CD8-positive, alpha-beta memory T cell (primary cell): ENCODE data around the gene RNU6-1. TPM values are rescaled to one million over a fixed set of nuclear protein-coding genes. Genes with fewer than 3 reads are reported as not detected.
A peak's percentile ranks its signal among the peaks of the same experiment; 100 is the strongest.

Source experiments
- CTCF ChIA-PET: fragments of 350-600 bp; sonication (Branson Sonifier 250); formaldehyde crosslinking; loops from one replicate; lab custom pipeline; 2021; ENCODE audit warnings: antibody characterized with exemption; lab: Charles Lee
- POLR2A ChIA-PET: fragments of 350-600 bp; sonication (Branson Sonifier 250); formaldehyde crosslinking; loops from one replicate; lab custom pipeline; 2021; ENCODE audit warnings: antibody characterized with exemption; lab: Charles Lee
- DNase-seq, 5 donors: peaks; one replicate each; pipeline versions ENCODE4 v3.0.0 to v3.0.0-alpha.2; 2020 to 2022; ENCODE audit warnings: mixed read lengths in 1 of 5
- H3K27ac ChIP-seq: one replicate; pipeline ENCODE4 v1.7.0; 2013; ENCODE audit warnings: low read depth, mild to moderate bottlenecking, low read length, moderate library complexity
- H3K27me3 ChIP-seq: 2 replicates; pipeline ENCODE4 v1.7.0; 2013; ENCODE audit warnings: low read length, mild to moderate bottlenecking; ENCODE audit not compliant: insufficient read depth, poor library complexity, severe bottlenecking
- H3K36me3 ChIP-seq: 2 replicates; pipeline ENCODE4 v1.7.0; 2013; ENCODE audit warnings: mild to moderate bottlenecking, low read length, moderate library complexity; ENCODE audit not compliant: insufficient read depth
- H3K4me1 ChIP-seq: 2 replicates; pipeline ENCODE4 v1.7.0; 2013; ENCODE audit warnings: mild to moderate bottlenecking, low read length, moderate library complexity; ENCODE audit not compliant: insufficient read depth
- H3K4me3 ChIP-seq: 2 replicates; pipeline ENCODE4 v1.7.0; 2013; ENCODE audit warnings: mild to moderate bottlenecking, low read length
- H3K9me3 ChIP-seq: 2 replicates; pipeline ENCODE4 v1.7.0; 2013; ENCODE audit warnings: mild to moderate bottlenecking, low read length
- H3K27ac Mint-ChIP-seq, 8 donors: one replicate each; pipeline ENCODE4 v1.8.0; 2020 to 2021; ENCODE audit warnings: mixed read lengths in 8 of 8, mild to moderate bottlenecking in 6 of 8, inconsistent platforms in 3 of 8, moderate library complexity in 3 of 8
- H3K27me3 Mint-ChIP-seq, 2 donors: one replicate each; pipeline ENCODE4 v1.8.0; 2020 to 2021; ENCODE audit warnings: mixed read lengths in 2 of 2, mild to moderate bottlenecking in 1 of 2, moderate library complexity in 1 of 2
- H3K36me3 Mint-ChIP-seq, 3 donors: one replicate each; pipeline ENCODE4 v1.8.0; 2020 to 2021; ENCODE audit warnings: mixed read lengths in 3 of 3, inconsistent platforms in 1 of 3, mild to moderate bottlenecking in 1 of 3
- H3K4me1 Mint-ChIP-seq, 3 donors: one replicate each; pipeline ENCODE4 v1.8.0; 2020 to 2021; ENCODE audit warnings: mixed read lengths in 3 of 3, inconsistent platforms in 1 of 3, mild to moderate bottlenecking in 1 of 3
- H3K4me3 Mint-ChIP-seq, 7 donors: one replicate each; pipeline ENCODE4 v1.8.0; 2020 to 2021; ENCODE audit warnings: mixed read lengths in 7 of 7, mild to moderate bottlenecking in 6 of 7, moderate library complexity in 4 of 7, inconsistent platforms in 2 of 7
- H3K9me3 Mint-ChIP-seq, 5 donors: one replicate each; pipeline ENCODE4 v1.8.0; 2020 to 2022; ENCODE audit warnings: mixed read lengths in 5 of 5, mild to moderate bottlenecking in 3 of 5, moderate library complexity in 2 of 5, inconsistent platforms in 1 of 5
- polyA plus RNA-seq: library from polyadenylated mRNA; unstranded; fragments of 300-500 nt; fragmentation: Illumina TruSeq; gene quantifications from one replicate; pipeline ENCODE4 v1.2.3, GENCODE V29; 2021
- total RNA-seq, 2 experiments: library from RNA; stranded (reverse); gene quantifications; one replicate each; pipeline ENCODE4 v1.2.3, GENCODE V29; 2021

RNU6-1 gene
- total and polyA plus RNA-seq, 3 experiments from 2014 or later, result not detected

- Mint-ChIP-seq H3K36me3 (peaks cover 0 to 10% (median 0%) of the 10 kb centered on the region in 3 donors), H3K27ac (peak overlapping the region in 1 of 8 donors; percentile 38), H3K4me3 (no peak overlapping the region), H3K4me1 (peaks cover 19 to 29% (median 22%) of the 10 kb centered on the region in 3 donors), H3K9me3 (peaks cover 0 to 4% (median 3%) of the 10 kb centered on the region in 5 donors), H3K27me3 (peaks cover 0 to 10% of the 10 kb centered on the region in 2 donors)
- H3K4me1 ChIP-seq, result peaks cover 17% of the 10 kb centered on the region
- no peak overlapping the region for H3K4me3 ChIP-seq
- no peak for DNase-seq
- H3K9me3 ChIP-seq, result no peaks in the 10 kb centered on the region
- ChIA-PET POLR2A (no interaction called here), CTCF (no interaction called here)
- no peaks in the 10 kb centered on the region for H3K27me3 ChIP-seq
- H3K36me3 ChIP-seq, result no peaks in the 10 kb centered on the region
- no peak overlapping the region for H3K27ac ChIP-seq
Observed at GRCh38 chr15:67843092-67843501, 3.3 kb upstream of the RNU6-1 start.

GRCh38 chr15:67841513-67841762 lies 1.6 kb upstream of the RNU6-1 start:
- H3K9me3 Mint-ChIP-seq, result peaks cover 0 to 4% (median 3%) of the 10 kb centered on the region in 5 donors

GRCh38 chr15:67840749-67841512 lies 1.1 kb upstream of the RNU6-1 start:
- peaks cover 0 to 10% (median 0%) of the 10 kb centered on the region in 3 donors for H3K36me3 Mint-ChIP-seq
- Histone ChIP-seq H3K4me1 (peaks cover 21% of the 10 kb centered on the region), H3K27ac (peak overlapping the region; percentile 94), H3K9me3 (no peaks in the 10 kb centered on the region), H3K36me3 (no peaks in the 10 kb centered on the region), H3K4me3 (peak overlapping the region; percentile 81), H3K27me3 (peaks cover 3% of the 10 kb centered on the region)
- H3K9me3 Mint-ChIP-seq, result peaks cover 0 to 4% (median 3%) of the 10 kb centered on the region in 5 donors
- peaks cover 2 to 12% of the 10 kb centered on the region in 2 donors for H3K27me3 Mint-ChIP-seq
- CTCF ChIA-PET, result interaction anchor here (0.7 to 1.5 kb wide), 3 partner anchors 22 to 394 kb away, joined by 3 to 5 read pairs (median 3); no protein-coding TSS in a partner anchor
- H3K4me3 Mint-ChIP-seq, result peak overlapping the region; percentile 89 to 97 (median 93)
- peaks cover 26 to 38% (median 29%) of the 10 kb centered on the region in 3 donors for H3K4me1 Mint-ChIP-seq
- peak overlapping the region; percentile 96 to 98 (median 97) for H3K27ac Mint-ChIP-seq
- POLR2A ChIA-PET, result interaction anchor here (1.0 to 1.4 kb wide), 5 partner anchors 12 to 319 kb away, joined by 3 to 4 read pairs (median 3); partner anchors contain the start of gene MAP2K5
- no peak for DNase-seq

More at GRCh38 chr15:67841513-67841762, 1.6 kb upstream of the RNU6-1 start:
- Histone ChIP-seq H3K4me1 (peaks cover 17% of the 10 kb centered on the region), H3K4me3 (peak overlapping the region; percentile 81), H3K36me3 (no peaks in the 10 kb centered on the region), H3K27ac (no peak overlapping the region), H3K27me3 (no peaks in the 10 kb centered on the region), H3K9me3 (no peaks in the 10 kb centered on the region)
- Mint-ChIP-seq H3K4me1 (peaks cover 21 to 33% (median 24%) of the 10 kb centered on the region in 3 donors), H3K27me3 (peaks cover 0 to 10% of the 10 kb centered on the region in 2 donors), H3K4me3 (peak overlapping the region; percentile 89 to 97 (median 93)), H3K36me3 (peaks cover 0 to 10% (median 0%) of the 10 kb centered on the region in 3 donors), H3K27ac (peak overlapping the region in 6 of 8 donors; percentile 93 to 98 (median 96))
- no peak for DNase-seq
- CTCF ChIA-PET, result interaction anchor here (0.7 to 1.5 kb wide), 3 partner anchors 22 to 395 kb away, joined by 3 to 5 read pairs (median 3); no protein-coding TSS in a partner anchor
- POLR2A ChIA-PET, result interaction anchor here (1.0 to 1.4 kb wide), 4 partner anchors 14 to 320 kb away, joined by 3 to 4 read pairs (median 3); partner anchors contain the start of gene MAP2K5

GRCh38 chr15:67839499-67839928 lies 331 bp downstream of the RNU6-1 start:
- Histone ChIP-seq H3K4me1 (peaks cover 29% of the 10 kb centered on the region), H3K9me3 (no peaks in the 10 kb centered on the region), H3K27me3 (peaks cover 17% of the 10 kb centered on the region), H3K36me3 (no peaks in the 10 kb centered on the region), H3K4me3 (peak overlapping the region; percentile 81), H3K27ac (peak overlapping the region; percentile 94)
- peak overlapping the region; percentile 89 to 97 (median 93) for H3K4me3 Mint-ChIP-seq
- peaks cover 35 to 51% (median 40%) of the 10 kb centered on the region in 3 donors for H3K4me1 Mint-ChIP-seq
- peak overlapping the region; percentile 96 to 98 (median 97) for H3K27ac Mint-ChIP-seq
- peaks cover 0 to 10% (median 0%) of the 10 kb centered on the region in 3 donors for H3K36me3 Mint-ChIP-seq
- POLR2A ChIA-PET, result no interaction called here
- peaks cover 0 to 4% (median 3%) of the 10 kb centered on the region in 5 donors for H3K9me3 Mint-ChIP-seq
- peak in 1 of 5 donors; percentile 10 for DNase-seq
- H3K27me3 Mint-ChIP-seq, result peaks cover 13 to 24% of the 10 kb centered on the region in 2 donors
- CTCF ChIA-PET, result interaction anchor here (0.6 kb wide), 1 partner anchor 893 kb away, joined by 3 read pairs; no protein-coding TSS in a partner anchor

GRCh38 chr15:67838789-67839332 lies 984 bp downstream of the RNU6-1 start:
- H3K27me3 ChIP-seq, result peaks cover 21% of the 10 kb centered on the region
- H3K4me3 ChIP-seq, result peak overlapping the region; percentile 81
- H3K36me3 Mint-ChIP-seq, result peaks cover 0 to 10% (median 0%) of the 10 kb centered on the region in 3 donors
- peak overlapping the region; percentile 33 to 98 (median 96) for H3K27ac Mint-ChIP-seq
- peaks cover 19 to 29% of the 10 kb centered on the region in 2 donors for H3K27me3 Mint-ChIP-seq
- no peak for DNase-seq
- ChIA-PET POLR2A (no interaction called here), CTCF (interaction anchor here (4.6 kb wide), 1 partner anchor 380 kb away, joined by 55 read pairs; no protein-coding TSS in a partner anchor)
- H3K4me3 Mint-ChIP-seq, result peak overlapping the region; percentile 23 to 95 (median 63)
- peaks cover 33% of the 10 kb centered on the region for H3K4me1 ChIP-seq
- peak overlapping the region; percentile 94 for H3K27ac ChIP-seq
- no peaks in the 10 kb centered on the region for H3K36me3 ChIP-seq
- no peaks in the 10 kb centered on the region for H3K9me3 ChIP-seq
- peaks cover 0 to 4% (median 3%) of the 10 kb centered on the region in 5 donors for H3K9me3 Mint-ChIP-seq
- peaks cover 39 to 58% (median 46%) of the 10 kb centered on the region in 3 donors for H3K4me1 Mint-ChIP-seq

GRCh38 chr15:67836955-67837354 lies 2.9 kb downstream of the RNU6-1 start:
- H3K27ac Mint-ChIP-seq, result peak overlapping the region in 1 of 8 donors; percentile 87
- peaks cover 0 to 10% (median 0%) of the 10 kb centered on the region in 3 donors for H3K36me3 Mint-ChIP-seq
- Histone ChIP-seq H3K36me3 (no peaks in the 10 kb centered on the region), H3K27ac (no peak overlapping the region), H3K9me3 (no peaks in the 10 kb centered on the region), H3K4me3 (no peak overlapping the region), H3K27me3 (peaks cover 37% of the 10 kb centered on the region), H3K4me1 (peaks cover 46% of the 10 kb centered on the region)
- H3K4me3 Mint-ChIP-seq, result peak overlapping the region in 2 of 7 donors; percentile 19 to 89
- DNase-seq, result no peak
- ChIA-PET POLR2A (no interaction called here), CTCF (interaction anchor here (3.2 to 4.6 kb wide), 2 partner anchors 52 to 378 kb away, joined by 41 to 55 read pairs; no protein-coding TSS in a partner anchor)
- H3K9me3 Mint-ChIP-seq, result peaks cover 0 to 4% (median 3%) of the 10 kb centered on the region in 5 donors
- peaks cover 38 to 44% of the 10 kb centered on the region in 2 donors for H3K27me3 Mint-ChIP-seq
- peaks cover 50 to 73% (median 57%) of the 10 kb centered on the region in 3 donors for H3K4me1 Mint-ChIP-seq

- H3K4me1 ChIP-seq, result peaks cover 46% of the 10 kb centered on the region
- POLR2A ChIA-PET, result interaction anchor here (0.7 to 2.3 kb wide), 4 partner anchors 13 to 380 kb away, joined by 3 to 9 read pairs (median 3); partner anchors contain the start of gene C15orf61
Observed at GRCh38 chr15:67836477-67836876, 3.4 kb downstream of the RNU6-1 start.

More at GRCh38 chr15:67836477-67836876, 3.4 kb downstream of the RNU6-1 start:
- peak overlapping the region in 3 of 8 donors; percentile 29 to 87 (median 38) for H3K27ac Mint-ChIP-seq
- H3K36me3 Mint-ChIP-seq, result peaks cover 0 to 10% (median 0%) of the 10 kb centered on the region in 3 donors
- H3K4me1 Mint-ChIP-seq, result peaks cover 49 to 73% (median 56%) of the 10 kb centered on the region in 3 donors
- H3K27me3 ChIP-seq, result peaks cover 39% of the 10 kb centered on the region
- no peaks in the 10 kb centered on the region for H3K9me3 ChIP-seq
- peaks cover 43 to 46% of the 10 kb centered on the region in 2 donors for H3K27me3 Mint-ChIP-seq
- H3K4me3 ChIP-seq, result peak overlapping the region; percentile 54
- no peak overlapping the region for H3K27ac ChIP-seq
- no peaks in the 10 kb centered on the region for H3K36me3 ChIP-seq
- CTCF ChIA-PET, result interaction anchor here (0.8 to 4.6 kb wide), 14 partner anchors 9 to 378 kb away, joined by 3 to 55 read pairs (median 4); partner anchors contain the start of gene MAP2K5
- peak overlapping the region; percentile 84 to 93 (median 87) for H3K4me3 Mint-ChIP-seq
- DNase-seq, result peak in 4 of 5 donors; percentile 44 to 72 (median 53)
- H3K9me3 Mint-ChIP-seq, result peaks cover 0 to 4% (median 3%) of the 10 kb centered on the region in 5 donors
